ENCODE measurements around the gene ENDOV.

Gene ENDOV

DNA sequence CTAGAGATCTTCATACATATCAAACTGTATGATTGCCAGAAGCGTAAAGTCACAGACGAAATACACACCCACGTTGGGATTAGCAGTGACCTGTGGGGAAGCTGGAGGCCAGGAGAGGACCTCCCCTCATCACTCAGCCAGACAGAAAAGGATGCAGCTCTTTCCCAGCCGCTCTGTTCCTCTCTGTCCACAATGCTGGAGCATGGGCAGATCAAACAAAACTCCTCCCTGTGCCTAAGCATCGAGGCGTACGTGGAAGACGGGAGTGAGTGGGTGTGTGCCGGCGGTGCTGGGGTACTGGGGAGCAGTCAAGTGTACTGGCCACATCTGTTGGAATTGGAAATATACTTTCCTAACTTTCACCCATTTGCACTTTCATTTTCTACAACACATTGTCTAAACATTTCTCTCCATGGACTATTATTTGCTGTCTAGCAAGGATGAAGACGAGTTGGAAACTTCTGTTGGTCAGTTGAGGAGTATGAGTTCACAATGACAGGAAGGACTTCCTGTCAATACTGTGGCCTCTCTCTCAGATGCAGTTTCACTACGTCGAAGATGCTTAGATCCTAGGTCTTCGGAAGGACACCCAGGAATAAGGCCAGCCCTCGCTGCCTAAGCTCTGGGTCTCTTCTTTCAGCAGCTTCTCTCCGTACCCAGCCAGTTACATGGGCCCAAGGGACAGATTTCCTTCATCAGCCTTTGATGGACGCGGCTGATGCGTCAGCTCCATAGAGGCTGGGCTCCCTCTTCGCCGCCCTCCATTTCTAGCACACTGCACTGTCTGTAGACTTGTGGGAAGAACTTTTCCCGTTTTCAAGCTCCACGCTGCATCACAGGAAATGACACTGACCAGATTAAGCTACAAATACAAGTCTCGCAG is 30.6 kb upstream of the ENDOV start:
- Histone ChIP-seq H2BK120ac (ENCODE audit: low read depth, low read length) (no peak overlapping the region), H2AFZ (ENCODE audit: low read depth, low read length) (no peak overlapping the region), H3K9me3 (ENCODE audit: control insufficient read depth, low read length) (no peaks in the 10 kb centered on the region), H3K14ac (ENCODE audit: low read length in 2 of 2) (no peak overlapping the region), H3K4me3 (ENCODE audit: insufficient read depth in 1 of 2, low read depth in 1 of 2, low read length in 2 of 2) (no peak overlapping the region), H3K27ac (ENCODE audit: low read length, poor library complexity, severe bottlenecking) (no peak overlapping the region), H3K18ac (ENCODE audit: low read depth in 1 of 2, low read length in 2 of 2) (no peak overlapping the region), H3K23ac (ENCODE audit: low read length in 2 of 2) (no peak overlapping the region), H3K9ac (ENCODE audit: low read length) (no peak overlapping the region), H2BK15ac (ENCODE audit: low read depth, poor library complexity, severe bottlenecking) (no peak overlapping the region), H3K4me1 (ENCODE audit: control insufficient read depth, insufficient read depth, low read depth, low read length) (no peaks in the 10 kb centered on the region), H2BK12ac (ENCODE audit: low read length in 2 of 2) (no peak overlapping the region), H3K79me1 (replicated peaks; ENCODE audit: low read length, poor library complexity, severe bottlenecking) (peaks cover 15% of the 10 kb centered on the region), H4K91ac (ENCODE audit: low read length) (no peak overlapping the region), H3K4ac (ENCODE audit: low read depth in 1 of 2, low read length in 2 of 2) (no peak overlapping the region), H2AK5ac (ENCODE audit: low read length, severe bottlenecking) (no peak overlapping the region), H4K8ac (ENCODE audit: low read length) (no peak overlapping the region), H3K4me2 (ENCODE audit: low read length, poor library complexity, severe bottlenecking) (no peak overlapping the region), H2BK5ac (ENCODE audit: low read depth, low read length, poor library complexity, severe bottlenecking) (no peak overlapping the region), H3K27me3 (ENCODE audit: control insufficient read depth in 1 of 2, insufficient read depth in 1 of 2, low read length in 2 of 2) (no peaks in the 10 kb centered on the region), H3K36me3 (ENCODE audit: control insufficient read depth in 1 of 2, insufficient read depth in 2 of 2, low read depth in 1 of 2, low read length in 2 of 2) (peaks cover 85 to 99% of the 10 kb centered on the region in 2 experiments)
- no peak for DNase-seq
- 95% methylated on average over 23 of the region's 24 CpGs for WGBS

DNA sequence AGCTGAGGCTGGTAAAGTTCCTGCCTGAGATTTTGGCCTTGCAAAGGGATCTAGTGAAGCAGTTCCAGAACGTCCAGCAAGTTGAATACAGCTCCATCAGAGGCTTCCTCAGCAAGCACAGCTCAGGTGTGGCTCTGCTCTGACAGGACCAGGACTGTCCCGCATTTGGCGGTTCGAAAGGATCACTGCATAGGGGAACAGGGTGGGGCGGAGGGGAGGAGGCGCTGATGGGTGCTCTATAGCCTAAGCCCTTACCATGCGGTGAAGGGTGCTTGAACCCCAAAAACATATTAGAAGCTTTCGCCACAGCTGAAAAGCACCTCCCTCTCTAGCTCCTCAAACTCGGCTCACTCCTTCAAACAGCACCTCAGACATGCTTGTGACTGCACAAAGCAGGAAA is 29.9 kb upstream of the ENDOV start:
- Histone ChIP-seq H3K23ac (ENCODE audit: low read length in 2 of 2) (no peak overlapping the region), H4K91ac (ENCODE audit: low read length) (no peak overlapping the region), H3K27ac (ENCODE audit: low read length, poor library complexity, severe bottlenecking) (no peak overlapping the region), H3K4me1 (ENCODE audit: control insufficient read depth, insufficient read depth, low read depth, low read length) (no peaks in the 10 kb centered on the region), H3K14ac (ENCODE audit: low read length in 2 of 2) (no peak overlapping the region), H2AFZ (ENCODE audit: low read depth, low read length) (no peak overlapping the region), H2BK15ac (ENCODE audit: low read depth, poor library complexity, severe bottlenecking) (no peak overlapping the region), H3K4ac (ENCODE audit: low read depth in 1 of 2, low read length in 2 of 2) (no peak overlapping the region), H2BK12ac (ENCODE audit: low read length in 2 of 2) (no peak overlapping the region), H3K4me3 (ENCODE audit: insufficient read depth in 1 of 2, low read depth in 1 of 2, low read length in 2 of 2) (no peak overlapping the region), H3K18ac (ENCODE audit: low read depth in 1 of 2, low read length in 2 of 2) (no peak overlapping the region), H2AK5ac (ENCODE audit: low read length, severe bottlenecking) (no peak overlapping the region), H3K4me2 (ENCODE audit: low read length, poor library complexity, severe bottlenecking) (no peak overlapping the region), H3K9ac (ENCODE audit: low read length) (no peak overlapping the region), H4K8ac (ENCODE audit: low read length) (no peak overlapping the region), H3K9me3 (ENCODE audit: control insufficient read depth, low read length) (no peaks in the 10 kb centered on the region), H2BK120ac (ENCODE audit: low read depth, low read length) (no peak overlapping the region), H2BK5ac (ENCODE audit: low read depth, low read length, poor library complexity, severe bottlenecking) (no peak overlapping the region), H3K79me1 (replicated peaks; ENCODE audit: low read length, poor library complexity, severe bottlenecking) (peaks cover 18% of the 10 kb centered on the region), H3K27me3 (ENCODE audit: control insufficient read depth in 1 of 2, insufficient read depth in 1 of 2, low read length in 2 of 2) (no peaks in the 10 kb centered on the region), H3K36me3 (ENCODE audit: control insufficient read depth in 1 of 2, insufficient read depth in 2 of 2, low read depth in 1 of 2, low read length in 2 of 2) (peaks cover 87 to 99% of the 10 kb centered on the region in 2 experiments)
- no peak for DNase-seq
- 90% methylated on average over 6 of the region's 9 CpGs for WGBS

DNA sequence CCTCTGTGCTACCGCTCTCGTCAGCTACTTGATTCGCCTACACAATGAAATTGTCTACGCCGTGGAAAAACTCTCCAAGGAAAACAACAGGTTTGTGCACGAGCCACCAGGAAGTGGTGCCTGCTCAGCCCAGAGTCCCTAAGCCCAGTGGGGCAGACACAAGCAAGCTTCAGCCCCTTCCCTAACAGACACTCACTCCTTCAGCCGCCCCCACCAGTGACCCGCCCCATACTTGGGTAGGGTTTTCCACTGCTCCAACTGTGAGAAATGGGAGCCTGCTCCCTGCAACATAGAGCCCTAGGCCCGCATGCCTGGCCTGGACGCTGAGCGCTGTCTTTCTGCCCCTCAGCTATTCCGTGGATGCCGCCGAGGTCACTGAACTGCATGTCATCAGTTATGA is 28.6 kb upstream of the ENDOV start:
- H3K18ac ChIP-seq (ENCODE audit: low read depth in 1 of 2, low read length in 2 of 2) = no peak overlapping the region
- H3K14ac ChIP-seq (ENCODE audit: low read length in 2 of 2) = no peak overlapping the region
- H2BK5ac ChIP-seq (ENCODE audit: low read depth, low read length, poor library complexity, severe bottlenecking) = no peak overlapping the region
- no peak overlapping the region for H3K4me2 ChIP-seq (ENCODE audit: low read length, poor library complexity, severe bottlenecking)
- H3K27me3 ChIP-seq (ENCODE audit: control insufficient read depth in 1 of 2, insufficient read depth in 1 of 2, low read length in 2 of 2) = no peaks in the 10 kb centered on the region
- no peak overlapping the region for H2BK12ac ChIP-seq (ENCODE audit: low read length in 2 of 2)
- no peak overlapping the region for H3K27ac ChIP-seq (ENCODE audit: low read length, poor library complexity, severe bottlenecking)
- H3K79me1 ChIP-seq (replicated peaks; ENCODE audit: low read length, poor library complexity, severe bottlenecking) = peaks cover 14% of the 10 kb centered on the region
- WGBS = 97% methylated on average over 14 of the region's 14 CpGs
- H3K23ac ChIP-seq (ENCODE audit: low read length in 2 of 2) = no peak overlapping the region
- H4K8ac ChIP-seq (ENCODE audit: low read length) = no peak overlapping the region
- no peak overlapping the region for H2BK15ac ChIP-seq (ENCODE audit: low read depth, poor library complexity, severe bottlenecking)
- peaks cover 83 to 99% of the 10 kb centered on the region in 2 experiments for H3K36me3 ChIP-seq (ENCODE audit: control insufficient read depth in 1 of 2, insufficient read depth in 2 of 2, low read depth in 1 of 2, low read length in 2 of 2)
- DNase-seq = no peak
- no peak overlapping the region for H3K4me3 ChIP-seq (ENCODE audit: insufficient read depth in 1 of 2, low read depth in 1 of 2, low read length in 2 of 2)
- no peak overlapping the region for H2AFZ ChIP-seq (ENCODE audit: low read depth, low read length)
- no peak overlapping the region for H4K91ac ChIP-seq (ENCODE audit: low read length)
- no peak overlapping the region for H2AK5ac ChIP-seq (ENCODE audit: low read length, severe bottlenecking)
- no peak overlapping the region for H3K9ac ChIP-seq (ENCODE audit: low read length)
- no peak overlapping the region for H3K4ac ChIP-seq (ENCODE audit: low read depth in 1 of 2, low read length in 2 of 2)
- H3K9me3 ChIP-seq (ENCODE audit: control insufficient read depth, low read length) = no peaks in the 10 kb centered on the region
- no peaks in the 10 kb centered on the region for H3K4me1 ChIP-seq (ENCODE audit: control insufficient read depth, insufficient read depth, low read depth, low read length)
- H2BK120ac ChIP-seq (ENCODE audit: low read depth, low read length) = no peak overlapping the region

DNA sequence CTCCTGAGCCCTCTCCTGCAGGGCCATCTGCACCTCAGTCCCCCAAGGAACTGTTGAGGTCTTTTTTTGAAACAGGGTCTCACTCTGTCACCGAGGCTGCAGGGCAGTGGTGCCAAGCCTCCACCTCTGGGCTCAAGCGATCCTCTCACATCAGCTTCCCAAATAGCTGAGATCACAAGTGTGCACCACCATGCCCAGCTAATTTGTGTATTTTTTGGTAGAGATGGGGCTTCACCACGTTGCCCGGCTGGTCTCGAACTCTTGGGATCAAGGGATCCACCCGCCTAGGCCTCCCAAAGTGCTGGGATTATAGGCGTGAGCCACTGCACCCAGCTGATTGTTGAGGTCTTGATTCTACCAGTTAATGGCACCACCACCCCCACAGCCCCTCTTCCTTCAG is 27.9 kb upstream of the ENDOV start:
- no peak overlapping the region for H2BK12ac ChIP-seq (ENCODE audit: low read length in 2 of 2)
- H3K36me3 ChIP-seq (ENCODE audit: control insufficient read depth in 1 of 2, insufficient read depth in 2 of 2, low read depth in 1 of 2, low read length in 2 of 2) = peaks cover 76 to 98% of the 10 kb centered on the region in 2 experiments
- no peak overlapping the region for H3K4ac ChIP-seq (ENCODE audit: low read depth in 1 of 2, low read length in 2 of 2)
- H3K27me3 ChIP-seq (ENCODE audit: control insufficient read depth in 1 of 2, insufficient read depth in 1 of 2, low read length in 2 of 2) = no peaks in the 10 kb centered on the region
- no peak overlapping the region for H4K91ac ChIP-seq (ENCODE audit: low read length)
- no peaks in the 10 kb centered on the region for H3K9me3 ChIP-seq (ENCODE audit: control insufficient read depth, low read length)
- no peak overlapping the region for H2AFZ ChIP-seq (ENCODE audit: low read depth, low read length)
- no peak overlapping the region for H3K4me3 ChIP-seq (ENCODE audit: insufficient read depth in 1 of 2, low read depth in 1 of 2, low read length in 2 of 2)
- no peak overlapping the region for H3K27ac ChIP-seq (ENCODE audit: low read length, poor library complexity, severe bottlenecking)
- no peak overlapping the region for H2BK15ac ChIP-seq (ENCODE audit: low read depth, poor library complexity, severe bottlenecking)
- H3K23ac ChIP-seq (ENCODE audit: low read length in 2 of 2) = no peak overlapping the region
- H3K4me1 ChIP-seq (ENCODE audit: control insufficient read depth, insufficient read depth, low read depth, low read length) = no peaks in the 10 kb centered on the region
- no peak overlapping the region for H3K4me2 ChIP-seq (ENCODE audit: low read length, poor library complexity, severe bottlenecking)
- H3K79me1 ChIP-seq (replicated peaks; ENCODE audit: low read length, poor library complexity, severe bottlenecking) = peaks cover 12% of the 10 kb centered on the region
- no peak overlapping the region for H4K8ac ChIP-seq (ENCODE audit: low read length)
- no peak overlapping the region for H3K14ac ChIP-seq (ENCODE audit: low read length in 2 of 2)
- DNase-seq = no peak
- no peak overlapping the region for H3K18ac ChIP-seq (ENCODE audit: low read depth in 1 of 2, low read length in 2 of 2)
- no peak overlapping the region for H2AK5ac ChIP-seq (ENCODE audit: low read length, severe bottlenecking)
- no peak overlapping the region for H2BK120ac ChIP-seq (ENCODE audit: low read depth, low read length)
- H3K9ac ChIP-seq (ENCODE audit: low read length) = no peak overlapping the region
- no peak overlapping the region for H2BK5ac ChIP-seq (ENCODE audit: low read depth, low read length, poor library complexity, severe bottlenecking)
- 91% methylated on average over 7 of the region's 7 CpGs for WGBS
